ENCODE measurements around the gene APIP.

The APIP gene

GRCh38 chr11:34916015-34916842, at the start of gene APIP, which contains the start of gene PDHX:
TSS of gene APIP (minus strand) at chr11:34916379. CDS start at chr11:34916284, 95 bp downstream.
TSS of gene PDHX (plus strand) at chr11:34916618. CDS start at chr11:34916656, 38 bp downstream.
- DNase-seq, result peak; percentile 97

GRCh38 chr11:34964610-34965331, 48.6 kb upstream of the APIP start:
- DNase-seq, result no peak

- no peak for DNase-seq
These were observed 47.2 kb upstream of the APIP start for GRCh38 chr11:34963351-34963750.

- DNase-seq, result no peak
These were observed 45.9 kb upstream of the APIP start for GRCh38 chr11:34962034-34962433.

GRCh38 chr11:34960277-34960676, 44.1 kb upstream of the APIP start:
- no peak for DNase-seq

- no peak for DNase-seq
These were observed 43.6 kb upstream of the APIP start for GRCh38 chr11:34959770-34960169.

GRCh38 chr11:34957606-34958005, 41.4 kb upstream of the APIP start:
- DNase-seq, result no peak

GRCh38 chr11:34957206-34957605, 41.0 kb upstream of the APIP start:
- DNase-seq, result no peak

GRCh38 chr11:34953955-34954354, 37.8 kb upstream of the APIP start:
- no peak for DNase-seq

- no peak for DNase-seq
These were observed 32.5 kb upstream of the APIP start for GRCh38 chr11:34948696-34949095.

GRCh38 chr11:34944692-34945091, 28.5 kb upstream of the APIP start:
- DNase-seq, result no peak

- no peak for DNase-seq
These were observed 25.5 kb upstream of the APIP start for GRCh38 chr11:34941688-34942087.

- DNase-seq, result no peak
These were observed 24.0 kb upstream of the APIP start for GRCh38 chr11:34940026-34940677.

- DNase-seq, result no peak
These were observed 22.4 kb upstream of the APIP start for GRCh38 chr11:34938611-34939010.

GRCh38 chr11:34936945-34937629, 20.9 kb upstream of the APIP start:
- no peak for DNase-seq

- no peak for DNase-seq
These were observed 13.9 kb upstream of the APIP start for GRCh38 chr11:34929794-34930763.

GRCh38 chr11:34928960-34929680, 12.9 kb upstream of the APIP start:
- DNase-seq, result no peak

- no peak for DNase-seq
These were observed 12.2 kb upstream of the APIP start for GRCh38 chr11:34928268-34928959.

- no peak for DNase-seq
These were observed 10.6 kb upstream of the APIP start for GRCh38 chr11:34926831-34927132.

- DNase-seq, result peak; percentile 21
These were observed 10.1 kb upstream of the APIP start for GRCh38 chr11:34926101-34926830.
